ENCODE measurements around the gene ING2. TPM values are rescaled to one million over a fixed set of nuclear protein-coding genes. Genes with fewer than 3 reads are reported as not detected.

ING2 gene
- total and polyA plus RNA-seq, 4 experiments from 2014 or later = 8.9 to 18.6 (median 11.9) TPM

GRCh38 chr4:183554878-183555585 is 50.2 kb downstream of the ING2 start:
- ChIA-PET POLR2A (ENCODE audit: partially characterized antibody) (no interaction called here), CTCF (ENCODE audit: partially characterized antibody) (no interaction called here)
- H3K36me3 Mint-ChIP-seq = no peaks in the 10 kb centered on the region

GRCh38 chr4:183556947-183557346 is 52.1 kb downstream of the ING2 start:
- H3K4me3 ChIP-seq (ENCODE audit: low read length in 2 of 2) = no peak overlapping the region
- Mint-ChIP-seq H3K27ac (no peak overlapping the region), H3K9me3 (peaks cover 0 to 2% (median 0%) of the 10 kb centered on the region in 8 donors), H3K4me3 (no peak overlapping the region), H3K36me3 (no peaks in the 10 kb centered on the region), H3K27me3 (peaks cover 2 to 8% of the 10 kb centered on the region in 2 donors), H3K4me1 (no peaks in the 10 kb centered on the region)
- intact Hi-C loops (cut with micrococcal nuclease) = no loop called here
- H3K27ac ChIP-seq (ENCODE audit: low read depth, low read length) = no peak overlapping the region
- H3K9me3 ChIP-seq (ENCODE audit: control insufficient read depth in 1 of 2, low read length in 2 of 2) = no peaks in the 10 kb centered on the region
- no peaks in the 10 kb centered on the region for H3K27me3 ChIP-seq (ENCODE audit: insufficient read depth, low read length)
- POLR2A ChIA-PET (ENCODE audit: partially characterized antibody) = no interaction called here
- no peak for DNase-seq
- H3K36me3 ChIP-seq (ENCODE audit: insufficient read depth, low read length) = no peaks in the 10 kb centered on the region
- H3K4me1 ChIP-seq (ENCODE audit: insufficient read depth, low read length) = no peaks in the 10 kb centered on the region
- CTCF ChIA-PET (ENCODE audit: partially characterized antibody) = no interaction called here

More at GRCh38 chr4:183554878-183555585, 50.2 kb downstream of the ING2 start:
- Mint-ChIP-seq H3K4me1 (no peaks in the 10 kb centered on the region), H3K4me3 (no peak overlapping the region), H3K27me3 (peaks cover 4 to 8% of the 10 kb centered on the region in 2 donors), H3K27ac (no peak overlapping the region), H3K9me3 (peaks cover 0 to 2% (median 0%) of the 10 kb centered on the region in 8 donors)
- Histone ChIP-seq H3K4me3 (ENCODE audit: low read length in 2 of 2) (no peak overlapping the region), H3K9me3 (ENCODE audit: control insufficient read depth in 1 of 2, low read length in 2 of 2) (no peaks in the 10 kb centered on the region), H3K27ac (ENCODE audit: low read depth, low read length) (no peak overlapping the region), H3K4me1 (ENCODE audit: insufficient read depth, low read length) (no peaks in the 10 kb centered on the region), H3K27me3 (ENCODE audit: insufficient read depth, low read length) (no peaks in the 10 kb centered on the region), H3K36me3 (ENCODE audit: insufficient read depth, low read length) (no peaks in the 10 kb centered on the region)
- no peak for DNase-seq
- intact Hi-C loops (cut with micrococcal nuclease) = no loop called here

GRCh38 chr4:183557611-183558010 is 52.8 kb downstream of the ING2 start:
- DNase-seq = no peak
- Histone ChIP-seq H3K27ac (ENCODE audit: low read depth, low read length) (no peak overlapping the region), H3K9me3 (ENCODE audit: control insufficient read depth in 1 of 2, low read length in 2 of 2) (no peaks in the 10 kb centered on the region), H3K36me3 (ENCODE audit: insufficient read depth, low read length) (no peaks in the 10 kb centered on the region), H3K4me3 (ENCODE audit: low read length in 2 of 2) (no peak overlapping the region), H3K27me3 (ENCODE audit: insufficient read depth, low read length) (no peaks in the 10 kb centered on the region), H3K4me1 (ENCODE audit: insufficient read depth, low read length) (no peaks in the 10 kb centered on the region)
- Mint-ChIP-seq H3K4me3 (no peak overlapping the region), H3K27ac (no peak overlapping the region), H3K9me3 (peaks cover 0 to 2% (median 0%) of the 10 kb centered on the region in 8 donors), H3K36me3 (no peaks in the 10 kb centered on the region), H3K27me3 (peaks cover 2 to 9% of the 10 kb centered on the region in 2 donors), H3K4me1 (no peaks in the 10 kb centered on the region)
- CTCF ChIA-PET (ENCODE audit: partially characterized antibody) = no interaction called here
- intact Hi-C loops (cut with micrococcal nuclease) = no loop called here
- POLR2A ChIA-PET (ENCODE audit: partially characterized antibody) = no interaction called here

- Histone ChIP-seq H3K4me1 (ENCODE audit: insufficient read depth, low read length) (no peaks in the 10 kb centered on the region), H3K36me3 (ENCODE audit: insufficient read depth, low read length) (no peaks in the 10 kb centered on the region), H3K27ac (ENCODE audit: low read depth, low read length) (no peak overlapping the region), H3K27me3 (ENCODE audit: insufficient read depth, low read length) (no peaks in the 10 kb centered on the region), H3K9me3 (ENCODE audit: control insufficient read depth in 1 of 2, low read length in 2 of 2) (no peaks in the 10 kb centered on the region), H3K4me3 (ENCODE audit: low read length in 2 of 2) (no peak overlapping the region)
- Mint-ChIP-seq H3K36me3 (no peaks in the 10 kb centered on the region), H3K9me3 (no peaks in the 10 kb centered on the region), H3K4me1 (no peaks in the 10 kb centered on the region), H3K4me3 (no peak overlapping the region), H3K27me3 (peaks cover 4 to 9% of the 10 kb centered on the region in 2 donors), H3K27ac (no peak overlapping the region)
- CTCF ChIA-PET (ENCODE audit: partially characterized antibody) = no interaction called here
- POLR2A ChIA-PET (ENCODE audit: partially characterized antibody) = no interaction called here
- intact Hi-C loops (cut with micrococcal nuclease) = no loop called here
- DNase-seq = no peak
These were observed 54.0 kb downstream of the ING2 start for GRCh38 chr4:183558873-183559272.

GRCh38 chr4:183561905-183562304 is 57.0 kb downstream of the ING2 start:
- Histone ChIP-seq H3K9me3 (ENCODE audit: control insufficient read depth in 1 of 2, low read length in 2 of 2) (no peaks in the 10 kb centered on the region), H3K4me3 (ENCODE audit: low read length in 2 of 2) (no peak overlapping the region), H3K36me3 (ENCODE audit: insufficient read depth, low read length) (no peaks in the 10 kb centered on the region), H3K27ac (ENCODE audit: low read depth, low read length) (no peak overlapping the region), H3K27me3 (ENCODE audit: insufficient read depth, low read length) (no peaks in the 10 kb centered on the region), H3K4me1 (ENCODE audit: insufficient read depth, low read length) (no peaks in the 10 kb centered on the region)
- Mint-ChIP-seq H3K4me1 (peaks cover 6 to 14% (median 10%) of the 10 kb centered on the region in 4 donors), H3K27me3 (peaks cover 4 to 13% of the 10 kb centered on the region in 2 donors), H3K9me3 (no peaks in the 10 kb centered on the region), H3K36me3 (no peaks in the 10 kb centered on the region), H3K4me3 (no peak overlapping the region), H3K27ac (no peak overlapping the region)
- POLR2A ChIA-PET (ENCODE audit: partially characterized antibody) = no interaction called here
- no peak for DNase-seq
- CTCF ChIA-PET (ENCODE audit: partially characterized antibody) = interaction anchor here (0.7 kb wide), 1 partner anchor 103 kb away, joined by 3 read pairs; no protein-coding TSS in a partner anchor
- intact Hi-C loops (cut with micrococcal nuclease) = no loop called here

Other genes starting within 250 kb of the ING2 start
- gene CLDN22, start 184.8 kb upstream of the ING2 start, total RNA-seq = not detected
- not detected for gene CLDN22, start 184.8 kb upstream of the ING2 start, polyA plus RNA-seq
- gene CLDN24, start 182.6 kb upstream of the ING2 start, total RNA-seq = not detected
- not detected for gene CLDN24, start 182.6 kb upstream of the ING2 start, polyA plus RNA-seq
- 10 to 100 TPM; 48.3 to 51.1 TPM for gene CDKN2AIP, start 60.4 kb upstream of the ING2 start, total RNA-seq
- gene CDKN2AIP, start 60.4 kb upstream of the ING2 start, polyA plus RNA-seq = 10 to 100 TPM; 18.9 to 40.7 TPM
- 10 to 100 TPM; 12.0 to 13.8 TPM for gene RWDD4, start 154.1 kb downstream of the ING2 start, total RNA-seq
- 10 to 100 TPM; 18.0 to 19.8 TPM for gene RWDD4, start 154.1 kb downstream of the ING2 start, polyA plus RNA-seq
- gene TRAPPC11, start 154.2 kb downstream of the ING2 start, total RNA-seq = 10 to 100 TPM; 42.2 to 51.0 TPM
- 10 to 100 TPM; 22.7 to 24.2 TPM for gene TRAPPC11, start 154.2 kb downstream of the ING2 start, polyA plus RNA-seq

Data from CD4-positive, alpha-beta memory T cell (primary cell).